ENCODE measurements around the gene SUCO.
A peak's percentile ranks its signal among the peaks of the same experiment; 100 is the strongest.

Gene SUCO

GRCh38 chr1:172529304-172529703 is 3.6 kb upstream of the SUCO start:
- no peaks in the 10 kb centered on the region for H3K27me3 ChIP-seq (ENCODE audit: insufficient read depth, low read length)
- H3K79me1 ChIP-seq (ENCODE audit: low read length), result peaks cover 24% of the 10 kb centered on the region

GRCh38 chr1:172530000-172530399 is 3.0 kb upstream of the SUCO start:
- Histone ChIP-seq H2AFZ (ENCODE audit: insufficient read depth, low read length, poor library complexity) (no peak overlapping the region), H3K4ac (ENCODE audit: low read depth, low read length) (no peak overlapping the region), H3K79me2 (ENCODE audit: control insufficient read depth, insufficient read depth, low read length, poor library complexity) (peaks cover 16% of the 10 kb centered on the region), H4K91ac (ENCODE audit: low read depth, low read length) (peak overlapping the region; percentile 19), H3K4me3 (ENCODE audit: low read depth, low read length) (no peak overlapping the region), H2BK120ac (ENCODE audit: insufficient read depth, low read length, poor library complexity) (peak overlapping the region; percentile 87), H3K27ac (ENCODE audit: low read depth, low read length) (peak overlapping the region; percentile 85), H3K27me3 (ENCODE audit: insufficient read depth, low read length) (no peaks in the 10 kb centered on the region), H4K12ac (ENCODE audit: low read depth, low read length) (no peak overlapping the region), H3K9me3 (ENCODE audit: insufficient read depth, low read depth, low read length) (no peaks in the 10 kb centered on the region), H3K36me3 (ENCODE audit: control insufficient read depth in 1 of 2, insufficient read depth in 2 of 2, low read length in 2 of 2) (no peaks in the 10 kb centered on the region), H2AK5ac (ENCODE audit: low read length) (no peak overlapping the region), H2BK12ac (ENCODE audit: low read length) (peak overlapping the region; percentile 79), H3K23ac (ENCODE audit: low read length) (no peak overlapping the region), H3K18ac (ENCODE audit: low read length) (no peak overlapping the region), H3K14ac (ENCODE audit: low read length) (no peak overlapping the region), H2BK5ac (ENCODE audit: low read depth, low read length, poor library complexity) (peak overlapping the region; percentile 42), H3K4me1 (ENCODE audit: control insufficient read depth in 1 of 2, insufficient read depth in 2 of 2, low read length in 2 of 2) (peaks cover 0 to 3% of the 10 kb centered on the region in 2 experiments), H3K79me1 (ENCODE audit: low read length) (peaks cover 24% of the 10 kb centered on the region), H4K8ac (ENCODE audit: low read depth, low read length) (peak overlapping the region; percentile 61), H3K9ac (ENCODE audit: low read length) (no peak overlapping the region), H3K4me2 (ENCODE audit: low read length) (peak overlapping the region; percentile 27)
- no CpG with 5 or more reads among the region's 2 CpGs for WGBS (ENCODE audit: extremely low coverage, insufficient coverage, insufficient read length)
- DNase-seq, result no peak

More at GRCh38 chr1:172529304-172529703, 3.6 kb upstream of the SUCO start:
- Histone ChIP-seq H4K91ac (ENCODE audit: low read depth, low read length) (no peak overlapping the region), H3K4me2 (ENCODE audit: low read length) (no peak overlapping the region), H3K79me2 (ENCODE audit: control insufficient read depth, insufficient read depth, low read length, poor library complexity) (peaks cover 16% of the 10 kb centered on the region), H3K27ac (ENCODE audit: low read depth, low read length) (no peak overlapping the region), H3K9me3 (ENCODE audit: insufficient read depth, low read depth, low read length) (no peaks in the 10 kb centered on the region), H4K12ac (ENCODE audit: low read depth, low read length) (no peak overlapping the region), H2AFZ (ENCODE audit: insufficient read depth, low read length, poor library complexity) (no peak overlapping the region), H3K4ac (ENCODE audit: low read depth, low read length) (no peak overlapping the region), H3K4me3 (ENCODE audit: low read depth, low read length) (no peak overlapping the region), H2AK5ac (ENCODE audit: low read length) (no peak overlapping the region), H2BK120ac (ENCODE audit: insufficient read depth, low read length, poor library complexity) (no peak overlapping the region), H3K14ac (ENCODE audit: low read length) (no peak overlapping the region), H3K4me1 (ENCODE audit: control insufficient read depth in 1 of 2, insufficient read depth in 2 of 2, low read length in 2 of 2) (peaks cover 0 to 3% of the 10 kb centered on the region in 2 experiments), H3K18ac (ENCODE audit: low read length) (no peak overlapping the region), H2BK5ac (ENCODE audit: low read depth, low read length, poor library complexity) (no peak overlapping the region), H3K9ac (ENCODE audit: low read length) (no peak overlapping the region), H2BK12ac (ENCODE audit: low read length) (no peak overlapping the region), H3K36me3 (ENCODE audit: control insufficient read depth in 1 of 2, insufficient read depth in 2 of 2, low read length in 2 of 2) (no peaks in the 10 kb centered on the region), H4K8ac (ENCODE audit: low read depth, low read length) (no peak overlapping the region), H3K23ac (ENCODE audit: low read length) (no peak overlapping the region)
- WGBS (ENCODE audit: extremely low coverage, insufficient coverage, insufficient read length), result no CpG with 5 or more reads among the region's 4 CpGs
- DNase-seq, result no peak

GRCh38 chr1:172531412-172532182 is 1.4 kb upstream of the SUCO start:
- Histone ChIP-seq H3K4me2 (ENCODE audit: low read length) (peak overlapping the region; percentile 91), H4K91ac (ENCODE audit: low read depth, low read length) (peak overlapping the region; percentile 60), H3K9ac (ENCODE audit: low read length) (peak overlapping the region; percentile 95)

GRCh38 chr1:172532183-172532699 is 709 bp upstream of the SUCO start:
- peak overlapping the region; percentile 67 for H3K18ac ChIP-seq (ENCODE audit: low read length)
- peak overlapping the region; percentile 93 for H3K27ac ChIP-seq (ENCODE audit: low read depth, low read length)
- peak overlapping the region; percentile 46 for H4K12ac ChIP-seq (ENCODE audit: low read depth, low read length)
- H3K4me3 ChIP-seq (ENCODE audit: low read depth, low read length), result peak overlapping the region; percentile 78
- peak overlapping the region; percentile 21 for H2AK5ac ChIP-seq (ENCODE audit: low read length)
- WGBS (ENCODE audit: extremely low coverage, insufficient coverage, insufficient read length), result no CpG with 5 or more reads among the region's 18 CpGs
- H3K79me2 ChIP-seq (ENCODE audit: control insufficient read depth, insufficient read depth, low read length, poor library complexity), result peaks cover 19% of the 10 kb centered on the region
- no peaks in the 10 kb centered on the region for H3K9me3 ChIP-seq (ENCODE audit: insufficient read depth, low read depth, low read length)
- H3K36me3 ChIP-seq (ENCODE audit: control insufficient read depth in 1 of 2, insufficient read depth in 2 of 2, low read length in 2 of 2), result no peaks in the 10 kb centered on the region
- peak overlapping the region; percentile 41 for H3K4ac ChIP-seq (ENCODE audit: low read depth, low read length)
- peak overlapping the region; percentile 48 for H2AFZ ChIP-seq (ENCODE audit: insufficient read depth, low read length, poor library complexity)
- H2BK5ac ChIP-seq (ENCODE audit: low read depth, low read length, poor library complexity), result peak overlapping the region; percentile 86
- H2BK120ac ChIP-seq (ENCODE audit: insufficient read depth, low read length, poor library complexity), result peak overlapping the region; percentile 29
- peak; percentile 95 to 98 for DNase-seq
- H3K4me2 ChIP-seq (ENCODE audit: low read length), result peak overlapping the region; percentile 92
- H2BK12ac ChIP-seq (ENCODE audit: low read length), result peak overlapping the region; percentile 72
- peak overlapping the region; percentile 70 for H4K8ac ChIP-seq (ENCODE audit: low read depth, low read length)
- peaks cover 0 to 3% of the 10 kb centered on the region in 2 experiments for H3K4me1 ChIP-seq (ENCODE audit: control insufficient read depth in 1 of 2, insufficient read depth in 2 of 2, low read length in 2 of 2)
- H3K9ac ChIP-seq (ENCODE audit: low read length), result peak overlapping the region; percentile 95
- H3K79me1 ChIP-seq (ENCODE audit: low read length), result peaks cover 25% of the 10 kb centered on the region
- peak overlapping the region; percentile 78 for H3K14ac ChIP-seq (ENCODE audit: low read length)
- H4K91ac ChIP-seq (ENCODE audit: low read depth, low read length), result peak overlapping the region; percentile 60
- no peaks in the 10 kb centered on the region for H3K27me3 ChIP-seq (ENCODE audit: insufficient read depth, low read length)
- H3K23ac ChIP-seq (ENCODE audit: low read length), result no peak overlapping the region

More at GRCh38 chr1:172531412-172532182, 1.4 kb upstream of the SUCO start:
- H2BK12ac ChIP-seq (ENCODE audit: low read length), result no peak overlapping the region
- H4K12ac ChIP-seq (ENCODE audit: low read depth, low read length), result peak overlapping the region; percentile 46
- no peaks in the 10 kb centered on the region for H3K27me3 ChIP-seq (ENCODE audit: insufficient read depth, low read length)
- H3K79me1 ChIP-seq (ENCODE audit: low read length), result peaks cover 24% of the 10 kb centered on the region
- H4K8ac ChIP-seq (ENCODE audit: low read depth, low read length), result peak overlapping the region; percentile 33
- no peaks in the 10 kb centered on the region for H3K9me3 ChIP-seq (ENCODE audit: insufficient read depth, low read depth, low read length)
- peak overlapping the region; percentile 43 for H2BK120ac ChIP-seq (ENCODE audit: insufficient read depth, low read length, poor library complexity)
- peak overlapping the region; percentile 86 for H2BK5ac ChIP-seq (ENCODE audit: low read depth, low read length, poor library complexity)
- H2AK5ac ChIP-seq (ENCODE audit: low read length), result peak overlapping the region; percentile 21
- whole genome bisulfite sequencing (ENCODE audit: extremely low coverage, insufficient coverage, insufficient read length), result no CpG with 5 or more reads among the region's 11 CpGs
- peak overlapping the region; percentile 78 for H3K4me3 ChIP-seq (ENCODE audit: low read depth, low read length)
- peak overlapping the region; percentile 93 for H3K27ac ChIP-seq (ENCODE audit: low read depth, low read length)
- DNase-seq, result no peak
- peaks cover 17% of the 10 kb centered on the region for H3K79me2 ChIP-seq (ENCODE audit: control insufficient read depth, insufficient read depth, low read length, poor library complexity)
- H3K14ac ChIP-seq (ENCODE audit: low read length), result peak overlapping the region; percentile 78
- no peaks in the 10 kb centered on the region for H3K36me3 ChIP-seq (ENCODE audit: control insufficient read depth in 1 of 2, insufficient read depth in 2 of 2, low read length in 2 of 2)
- H3K23ac ChIP-seq (ENCODE audit: low read length), result no peak overlapping the region
- H3K4ac ChIP-seq (ENCODE audit: low read depth, low read length), result peak overlapping the region; percentile 13
- H3K18ac ChIP-seq (ENCODE audit: low read length), result peak overlapping the region; percentile 67
- H3K4me1 ChIP-seq (ENCODE audit: control insufficient read depth in 1 of 2, insufficient read depth in 2 of 2, low read length in 2 of 2), result peaks cover 0 to 3% of the 10 kb centered on the region in 2 experiments
- H2AFZ ChIP-seq (ENCODE audit: insufficient read depth, low read length, poor library complexity), result peak overlapping the region; percentile 48

Data from trophoblast cell (in vitro differentiated cells and primary cell).